Tibial nerve (tissue), 4 donors: ENCODE results near the gene C1RL. TPM values are rescaled to one million over a fixed set of nuclear protein-coding genes. Genes with fewer than 3 reads are reported as not detected.
"Not testable (repeated sequence)": the region's sequence is repeated elsewhere in the genome, so short reads cannot be mapped to it uniquely, and the experiment has no call there.

Source experiments
- DNase-seq, 2 donors: peaks; one replicate each; pipeline ENCODE4 v3.0.0-alpha.2; 2019; ENCODE audit warnings: low spot score in 2 of 2
- H3K27ac ChIP-seq, 4 donors: fragments of 200-600 bp; sonication (generic) in 3 of 4; one replicate each; pipeline ENCODE4 v1.5.1; 2017 to 2019; ENCODE audit warnings: mild to moderate bottlenecking in 1 of 4
- H3K27me3 ChIP-seq, 2 donors: fragments of 200-600 bp; sonication (generic) in 1 of 2; one replicate each; pipeline versions ENCODE4 v1.5.1 to v1.6.0; 2017 to 2019
- H3K36me3 ChIP-seq, 3 donors: fragments of 200-600 bp; sonication (generic); one replicate each; pipeline ENCODE4 v1.5.1; 2018 to 2019
- H3K4me1 ChIP-seq, 4 donors: fragments of 200-600 bp; sonication (generic) in 3 of 4; one replicate each; pipeline ENCODE4 v1.5.1; 2017 to 2019
- H3K4me3 ChIP-seq, 4 donors: fragments of 200-600 bp; sonication (generic) in 3 of 4; one replicate each; pipeline ENCODE4 v1.5.1; 2017 to 2019; ENCODE audit warnings: mild to moderate bottlenecking in 1 of 4, moderate library complexity in 1 of 4
- H3K9me3 ChIP-seq, 4 donors: fragments of 200-600 bp; sonication (generic) in 3 of 4; one replicate each; pipeline ENCODE4 v1.5.1; 2017 to 2019
- EP300 ChIP-seq, 2 donors: sonication (generic); formaldehyde crosslinking; IDR thresholded peaks; one replicate each; pipeline ENCODE4 v1.6.1; 2017; ENCODE audit warnings: antibody characterized with exemption in 2 of 2, mild to moderate bottlenecking in 1 of 2
- POLR2A ChIP-seq, 2 donors: fragments of 450-650 bp; IDR thresholded peaks; one replicate each; pipeline ENCODE4 v1.6.1; 2017; ENCODE audit warnings: antibody characterized with exemption in 2 of 2, mild to moderate bottlenecking in 2 of 2, moderate library complexity in 2 of 2
- WGBS, 2 donors: methylation state at CpG; one replicate each; pipeline ENCODE4 v1.1.5; 2018; 5-methylcytosine and 5-hydroxymethylcytosine counted together
- total RNA-seq, 4 donors: library from RNA; depleted of rRNA; stranded (reverse); fragments of >200 nt; gene quantifications; one replicate each; pipeline ENCODE4 v1.1.0, GENCODE V29; 2016
- TF ChIP-seq, protein P1 (sequence below), 5 experiments: fragments of 200-600 bp in 3 of 5; fragments of 450-650 bp in 2 of 5; sonication (generic) in 3 of 5; IDR thresholded peaks; one replicate each; pipeline ENCODE4 v1.5.1; 2016 to 2019; ENCODE audit warnings: antibody characterized with exemption in 5 of 5, mild to moderate bottlenecking in 3 of 5, moderate library complexity in 2 of 5

C1RL gene
- total RNA-seq, 4 donors from 2014 or later: 125 to 214 (median 180) TPM

GRCh38 chr12:7058850-7059395, 50.1 kb downstream of the C1RL start:
- no peak overlapping the region for H3K4me3 ChIP-seq
- peaks cover 0 to 16% (median 0%) of the 10 kb centered on the region in 3 donors for H3K36me3 ChIP-seq
- WGBS, 2 donors: 92 to 93% methylated on average over 9 of the region's 9 CpGs
- H3K27me3 ChIP-seq: no peaks in the 10 kb centered on the region
- peak overlapping the region in 2 of 4 donors; percentile 85 to 93 for H3K27ac ChIP-seq
- no peaks in the 10 kb centered on the region for H3K9me3 ChIP-seq
- peaks cover 0 to 42% (median 9%) of the 10 kb centered on the region in 4 donors for H3K4me1 ChIP-seq
- TF ChIP-seq EP300 (IDR thresholded peaks at IDR 0.05) (no peak), POLR2A (IDR thresholded peaks at IDR 0.05) (no peak)
- TF ChIP-seq, protein P1, sequence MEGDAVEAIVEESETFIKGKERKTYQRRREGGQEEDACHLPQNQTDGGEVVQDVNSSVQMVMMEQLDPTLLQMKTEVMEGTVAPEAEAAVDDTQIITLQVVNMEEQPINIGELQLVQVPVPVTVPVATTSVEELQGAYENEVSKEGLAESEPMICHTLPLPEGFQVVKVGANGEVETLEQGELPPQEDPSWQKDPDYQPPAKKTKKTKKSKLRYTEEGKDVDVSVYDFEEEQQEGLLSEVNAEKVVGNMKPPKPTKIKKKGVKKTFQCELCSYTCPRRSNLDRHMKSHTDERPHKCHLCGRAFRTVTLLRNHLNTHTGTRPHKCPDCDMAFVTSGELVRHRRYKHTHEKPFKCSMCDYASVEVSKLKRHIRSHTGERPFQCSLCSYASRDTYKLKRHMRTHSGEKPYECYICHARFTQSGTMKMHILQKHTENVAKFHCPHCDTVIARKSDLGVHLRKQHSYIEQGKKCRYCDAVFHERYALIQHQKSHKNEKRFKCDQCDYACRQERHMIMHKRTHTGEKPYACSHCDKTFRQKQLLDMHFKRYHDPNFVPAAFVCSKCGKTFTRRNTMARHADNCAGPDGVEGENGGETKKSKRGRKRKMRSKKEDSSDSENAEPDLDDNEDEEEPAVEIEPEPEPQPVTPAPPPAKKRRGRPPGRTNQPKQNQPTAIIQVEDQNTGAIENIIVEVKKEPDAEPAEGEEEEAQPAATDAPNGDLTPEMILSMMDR (IDR thresholded peaks at IDR 0.05): no peak
- no peak for DNase-seq

DNA sequence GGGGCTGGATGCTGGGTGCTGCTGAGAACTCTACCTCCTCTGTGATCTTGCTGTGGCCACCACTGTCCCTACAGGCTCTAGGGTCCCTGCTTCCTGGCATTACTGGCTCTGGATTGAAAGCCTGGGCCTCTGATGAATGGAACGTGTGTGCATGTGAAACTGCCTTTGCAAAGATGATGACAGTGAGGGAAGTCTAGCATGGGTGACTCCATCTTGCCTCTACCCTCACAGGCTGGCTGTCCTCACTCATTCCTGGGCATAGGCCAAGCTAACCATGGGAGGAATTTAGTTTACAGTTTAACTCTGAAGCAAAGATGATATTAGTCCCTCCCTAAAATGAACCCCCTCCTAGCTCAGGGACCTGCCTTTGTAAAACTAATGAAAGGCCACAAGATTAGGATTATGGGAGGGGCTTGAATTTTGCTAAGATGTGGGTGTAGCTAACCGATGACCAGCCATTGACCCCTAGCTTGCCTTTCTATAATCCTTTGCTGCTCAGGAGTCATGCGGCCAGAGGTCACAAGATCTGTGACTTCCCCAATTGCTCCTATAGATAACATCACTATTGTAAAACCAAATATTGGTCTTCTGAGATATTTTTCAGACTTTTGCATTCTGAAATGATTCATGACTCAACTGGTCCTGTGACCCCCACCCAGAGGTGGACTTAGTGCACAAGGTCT, 50.7 kb downstream of the C1RL start:
- no peaks in the 10 kb centered on the region for H3K9me3 ChIP-seq
- peak overlapping the region in 2 of 4 donors; percentile 12 to 85 for H3K27ac ChIP-seq
- WGBS, 2 donors: 64 to 68% methylated on average over 3 of the region's 3 CpGs
- TF ChIP-seq POLR2A (IDR thresholded peaks at IDR 0.05) (no peak), EP300 (IDR thresholded peaks at IDR 0.05) (no peak)
- TF ChIP-seq, protein P1 (IDR thresholded peaks at IDR 0.05): no peak
- H3K36me3 ChIP-seq: peaks cover 0 to 10% (median 0%) of the 10 kb centered on the region in 3 donors
- no peaks in the 10 kb centered on the region for H3K27me3 ChIP-seq
- peaks cover 0 to 36% (median 9%) of the 10 kb centered on the region in 4 donors for H3K4me1 ChIP-seq
- no peak for DNase-seq
- H3K4me3 ChIP-seq: no peak overlapping the region

DNA sequence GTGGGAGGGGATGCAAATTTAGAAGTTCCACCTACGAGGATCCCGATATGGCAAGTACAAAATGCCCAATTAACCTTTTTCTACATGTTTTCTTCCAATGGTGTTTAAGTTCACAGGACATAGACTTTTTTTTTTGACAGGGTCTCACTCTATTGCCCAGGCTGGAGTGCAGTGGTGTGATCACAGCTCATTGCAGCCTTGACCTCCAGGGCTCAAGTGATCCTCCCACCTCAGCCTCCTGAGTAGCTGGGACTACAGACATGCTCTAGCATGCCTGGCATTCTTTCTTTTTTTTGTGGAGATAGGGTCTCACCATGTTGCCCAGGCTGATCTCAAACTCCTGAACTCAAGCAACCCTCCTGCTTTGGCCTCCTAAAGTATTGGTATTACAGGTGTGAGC, 53.3 kb downstream of the C1RL start:
- H3K27ac ChIP-seq, H3K9me3 ChIP-seq, H3K36me3 ChIP-seq, DNase-seq, H3K4me3 ChIP-seq, H3K27me3 ChIP-seq: not testable (repeated sequence)
- peaks cover 0 to 18% (median 4%) of the 10 kb centered on the region in 4 donors for H3K4me1 ChIP-seq
- WGBS, 2 donors: 91 to 92% methylated on average over 2 of the region's 2 CpGs

DNA sequence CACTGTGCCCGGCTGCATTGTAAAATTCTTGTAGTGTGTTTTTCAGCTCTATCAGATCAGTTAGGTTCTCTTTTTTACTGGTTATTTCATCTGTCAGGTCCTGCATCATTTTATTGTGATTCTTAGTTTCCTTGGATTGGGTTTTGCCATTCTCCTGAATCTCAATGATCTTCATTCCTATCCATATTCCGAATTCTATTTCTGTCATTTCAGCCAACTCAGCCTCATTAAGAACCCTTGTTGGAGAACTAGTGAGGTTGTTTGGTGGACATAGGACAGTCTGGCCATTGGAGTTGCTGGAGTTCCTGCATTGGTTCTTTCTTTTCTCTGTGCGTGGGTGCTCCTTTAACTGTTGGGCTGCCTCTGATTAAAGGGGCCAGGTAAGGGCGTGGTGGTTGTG, 54.1 kb downstream of the C1RL start:
- 78 to 88% methylated on average over 4 of the region's 4 CpGs for WGBS, 2 donors
- no peaks in the 10 kb centered on the region for H3K27me3 ChIP-seq
- no peaks in the 10 kb centered on the region for H3K9me3 ChIP-seq
- TF ChIP-seq, protein P1 (IDR thresholded peaks at IDR 0.05): no peak
- TF ChIP-seq EP300 (IDR thresholded peaks at IDR 0.05): no peak
- no peak for TF ChIP-seq POLR2A (IDR thresholded peaks at IDR 0.05)
- no peak for DNase-seq
- H3K27ac ChIP-seq: no peak overlapping the region
- H3K4me1 ChIP-seq: peaks cover 0 to 15% (median 3%) of the 10 kb centered on the region in 4 donors
- no peak overlapping the region for H3K4me3 ChIP-seq
- H3K36me3 ChIP-seq: no peaks in the 10 kb centered on the region

GRCh38 chr12:7049973-7050372, 59.0 kb downstream of the C1RL start:
- not testable (repeated sequence) for H3K27ac ChIP-seq, H3K36me3 ChIP-seq, H3K27me3 ChIP-seq, DNase-seq, H3K9me3 ChIP-seq, H3K4me1 ChIP-seq, H3K4me3 ChIP-seq
- 88 to 92% methylated on average over 3 of the region's 3 CpGs for WGBS, 2 donors

DNA sequence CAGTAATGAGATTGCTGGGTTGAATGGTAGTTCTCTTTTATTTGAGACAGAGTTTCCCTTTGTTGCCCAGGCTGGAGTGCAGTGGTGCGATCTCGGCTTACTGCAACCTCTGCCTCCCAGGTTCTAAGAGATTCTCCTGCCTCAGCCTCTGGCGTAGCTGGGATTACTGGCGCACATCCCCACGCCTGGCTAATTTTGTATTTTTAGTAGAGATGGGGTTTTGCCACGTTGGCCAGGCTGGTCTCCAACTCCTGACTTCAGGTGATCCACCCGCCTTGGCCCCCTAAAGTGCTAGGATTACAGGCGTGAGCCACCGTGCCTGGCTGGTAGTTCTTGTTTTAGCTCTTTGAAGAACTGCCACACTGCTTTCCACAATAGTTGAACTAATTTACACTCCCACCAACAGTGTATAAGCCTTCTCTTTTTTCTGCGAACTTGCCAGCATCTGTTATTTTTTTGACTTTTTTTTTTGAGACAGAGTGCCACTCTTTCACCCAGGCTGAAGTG, 59.5 kb downstream of the C1RL start:
- not testable (repeated sequence) for H3K27me3 ChIP-seq, H3K27ac ChIP-seq, H3K4me3 ChIP-seq, DNase-seq, H3K9me3 ChIP-seq, H3K36me3 ChIP-seq, H3K4me1 ChIP-seq
- WGBS, 2 donors: 74 to 80% methylated on average over 10 of the region's 10 CpGs
